Lung (tissue), 16 donors: Measurements from ENCODE around the gene H1-8. TPM values are rescaled to one million over a fixed set of nuclear protein-coding genes. Genes with fewer than 3 reads are reported as not detected.
A peak's percentile ranks its signal among the peaks of the same experiment; 100 is the strongest.
"Not testable (repeated sequence)": the region's sequence is repeated elsewhere in the genome, so short reads cannot be mapped to it uniquely, and the experiment has no call there.

Experiments
- ATAC-seq: fragments of 200-7000 bp; cut with Tn5 transposase; one replicate; pipeline ENCODE4 v1.9.1; 2020; ENCODE audit warnings: moderate number of reproducible peaks; ENCODE audit not compliant: insufficient read depth, low FRiP score
- DNase-seq, 3 donors: peaks; one replicate each; pipeline ENCODE4 v3.0.0-alpha.2; 2013 to 2017
- H3K27ac ChIP-seq, 2 donors: one replicate each; pipeline ENCODE4 v1.5.1; 2013; ENCODE audit warnings: mild to moderate bottlenecking in 2 of 2, moderate library complexity in 2 of 2, control low read depth in 1 of 2, inconsistent platforms in 1 of 2, low read depth in 1 of 2, low read length in 1 of 2
- H3K27me3 ChIP-seq, 3 donors: one replicate each; pipeline ENCODE4 v1.5.1; 2013; ENCODE audit warnings: low read length in 2 of 3; ENCODE audit not compliant: control insufficient read depth in 3 of 3, insufficient read depth in 3 of 3
- H3K36me3 ChIP-seq, 4 donors: one replicate each; pipeline ENCODE4 v1.5.1; 2013; ENCODE audit warnings: low read length in 4 of 4, mild to moderate bottlenecking in 1 of 4, moderate library complexity in 1 of 4; ENCODE audit not compliant: control insufficient read depth in 4 of 4, insufficient read depth in 4 of 4
- H3K4me1 ChIP-seq, 5 donors: one replicate each; pipeline ENCODE4 v1.5.1; 2013; ENCODE audit warnings: low read length in 5 of 5, mild to moderate bottlenecking in 2 of 5, moderate library complexity in 1 of 5; ENCODE audit not compliant: control insufficient read depth in 5 of 5, insufficient read depth in 5 of 5
- H3K4me3 ChIP-seq: one replicate; pipeline ENCODE4 v1.5.1; 2013; ENCODE audit warnings: mild to moderate bottlenecking, control low read depth, moderate library complexity
- H3K9ac ChIP-seq, 2 donors: one replicate each; pipeline ENCODE4 v1.5.1; 2013; ENCODE audit warnings: low read length in 2 of 2, control low read depth in 1 of 2; ENCODE audit not compliant: insufficient read depth in 1 of 2
- H3K9me3 ChIP-seq, 4 donors: one replicate each; pipeline ENCODE4 v1.5.1; 2013; ENCODE audit warnings: low read length in 3 of 4, mild to moderate bottlenecking in 1 of 4, moderate library complexity in 1 of 4; ENCODE audit not compliant: control insufficient read depth in 4 of 4, insufficient read depth in 3 of 4
- WGBS, 2 donors: extraction: QIAGEN DNeasy Blood & Tissue Kit; methylation state at CpG; one replicate each; pipeline ENCODE4 v1.1.7; 2013; 5-methylcytosine and 5-hydroxymethylcytosine counted together
- long read RNA-seq, 5 donors: transcript quantifications; one replicate each; lab custom pipeline, GENCODE V29; 2026
- polyA plus RNA-seq, 2 donors: library from polyadenylated mRNA; stranded (reverse); fragments of 200-250 nt; gene quantifications; one replicate each; pipeline ENCODE4 v1.2.1, GENCODE V29; 2013
- total RNA-seq, 2 donors: library from RNA; depleted of rRNA in 1 of 2; stranded (reverse); fragments of >200 nt in 1 of 2; gene quantifications; one replicate each; pipeline ENCODE4 v1.2.1, GENCODE V29; 2014 to 2021
- TF ChIP-seq, protein P1 (sequence below): IDR thresholded peaks from 2 replicates; pipeline ENCODE4 v1.5.1; 2012; ENCODE audit warnings: mild to moderate bottlenecking; ENCODE audit errors: control extremely low read depth, extremely low read depth
- donor health status: control.
- donor health status: control.
- donor health status: Bipolar disorder and iron deficiency.
- donor health status: healthy.
- donor health status: DM: yes; HTN: yes; CAD: no.

H1-8 gene, protein sequence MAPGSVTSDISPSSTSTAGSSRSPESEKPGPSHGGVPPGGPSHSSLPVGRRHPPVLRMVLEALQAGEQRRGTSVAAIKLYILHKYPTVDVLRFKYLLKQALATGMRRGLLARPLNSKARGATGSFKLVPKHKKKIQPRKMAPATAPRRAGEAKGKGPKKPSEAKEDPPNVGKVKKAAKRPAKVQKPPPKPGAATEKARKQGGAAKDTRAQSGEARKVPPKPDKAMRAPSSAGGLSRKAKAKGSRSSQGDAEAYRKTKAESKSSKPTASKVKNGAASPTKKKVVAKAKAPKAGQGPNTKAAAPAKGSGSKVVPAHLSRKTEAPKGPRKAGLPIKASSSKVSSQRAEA
- total RNA-seq (not detected), polyA plus RNA-seq (not detected)
- long read RNA-seq, donor 1: 0 reads
- long read RNA-seq, donor 2: 0 reads
- long read RNA-seq, donor 3: 0 reads
- long read RNA-seq, donor 4: 0 reads
- long read RNA-seq, donor 5: 0 reads

DNA sequence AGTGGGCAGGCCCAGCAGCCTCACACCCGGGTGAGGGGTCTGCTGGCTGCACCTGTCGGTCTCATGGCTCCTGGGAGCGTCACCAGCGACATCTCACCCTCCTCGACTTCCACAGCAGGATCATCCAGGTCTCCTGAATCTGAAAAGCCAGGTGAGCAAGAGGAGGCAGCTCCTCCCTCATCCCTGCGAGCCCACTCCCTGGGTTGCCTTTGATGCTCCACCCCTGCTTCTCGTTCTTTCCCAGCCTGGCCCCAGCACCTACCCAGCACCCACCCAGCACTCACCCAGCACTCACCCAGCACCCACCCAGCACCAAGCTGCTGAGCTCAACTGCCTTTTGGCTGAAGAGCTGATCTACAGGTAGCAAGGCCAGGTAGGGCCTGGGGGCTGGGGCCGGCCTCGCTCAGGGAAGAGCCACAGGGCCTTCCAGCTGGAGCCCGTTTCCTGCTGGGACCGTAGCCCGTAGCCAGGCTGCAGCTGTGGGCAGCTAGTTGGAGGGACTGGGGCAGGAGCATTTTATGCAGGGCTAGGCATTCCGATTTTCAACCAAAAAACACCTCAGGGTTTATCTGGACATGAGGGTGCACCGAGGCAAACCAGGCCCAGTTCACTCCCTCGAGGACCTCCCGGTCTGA is at the start of gene H1-8:
H1-8 (plus strand) TSS at position 20 of the 635 bp plus-strand sequence; CDS start at position 64, 44 bp downstream.
- Histone ChIP-seq H3K27me3 (no peaks in the 10 kb centered on the region), H3K36me3 (no peaks in the 10 kb centered on the region), H3K4me3 (no peak within 1 kb of the TSS), H3K27ac (no peak within 1 kb of the TSS), H3K9ac (no peak within 1 kb of the TSS), H3K9me3 (no peaks in the 10 kb centered on the region), H3K4me1 (no peaks in the 10 kb centered on the region)
- DNase-seq (no peak), ATAC-seq (no peak)
- TF ChIP-seq, protein P1, sequence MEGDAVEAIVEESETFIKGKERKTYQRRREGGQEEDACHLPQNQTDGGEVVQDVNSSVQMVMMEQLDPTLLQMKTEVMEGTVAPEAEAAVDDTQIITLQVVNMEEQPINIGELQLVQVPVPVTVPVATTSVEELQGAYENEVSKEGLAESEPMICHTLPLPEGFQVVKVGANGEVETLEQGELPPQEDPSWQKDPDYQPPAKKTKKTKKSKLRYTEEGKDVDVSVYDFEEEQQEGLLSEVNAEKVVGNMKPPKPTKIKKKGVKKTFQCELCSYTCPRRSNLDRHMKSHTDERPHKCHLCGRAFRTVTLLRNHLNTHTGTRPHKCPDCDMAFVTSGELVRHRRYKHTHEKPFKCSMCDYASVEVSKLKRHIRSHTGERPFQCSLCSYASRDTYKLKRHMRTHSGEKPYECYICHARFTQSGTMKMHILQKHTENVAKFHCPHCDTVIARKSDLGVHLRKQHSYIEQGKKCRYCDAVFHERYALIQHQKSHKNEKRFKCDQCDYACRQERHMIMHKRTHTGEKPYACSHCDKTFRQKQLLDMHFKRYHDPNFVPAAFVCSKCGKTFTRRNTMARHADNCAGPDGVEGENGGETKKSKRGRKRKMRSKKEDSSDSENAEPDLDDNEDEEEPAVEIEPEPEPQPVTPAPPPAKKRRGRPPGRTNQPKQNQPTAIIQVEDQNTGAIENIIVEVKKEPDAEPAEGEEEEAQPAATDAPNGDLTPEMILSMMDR: no peak
- WGBS, 2 donors: 89 to 93% methylated on average over 15 to 16 of the region's 16 CpGs

GRCh38 chr3:129493206-129493605 is 49.8 kb upstream of the H1-8 start:
- WGBS, 2 donors: 81 to 85% methylated on average over 4 of the region's 4 CpGs
- Histone ChIP-seq H3K9ac (no peak overlapping the region), H3K9me3 (no peaks in the 10 kb centered on the region), H3K27me3 (peaks cover 0 to 4% (median 0%) of the 10 kb centered on the region in 3 donors), H3K4me3 (no peak overlapping the region), H3K4me1 (peaks cover 0 to 16% (median 11%) of the 10 kb centered on the region in 5 donors), H3K27ac (peak overlapping the region in 1 of 2 donors; percentile 62), H3K36me3 (peaks cover 0 to 39% (median 4%) of the 10 kb centered on the region in 4 donors)
- DNase-seq: no peak
- ATAC-seq: no peak
- TF ChIP-seq, protein P1: no peak

GRCh38 chr3:129494499-129494898 is 48.5 kb upstream of the H1-8 start:
- peaks cover 0 to 35% (median 4%) of the 10 kb centered on the region in 4 donors for H3K36me3 ChIP-seq
- H3K4me1 ChIP-seq: peaks cover 2 to 18% (median 11%) of the 10 kb centered on the region in 5 donors

GRCh38 chr3:129495006-129495639 is 47.9 kb upstream of the H1-8 start:
- H3K4me1 ChIP-seq: peaks cover 2 to 18% (median 11%) of the 10 kb centered on the region in 5 donors
- H3K9me3 ChIP-seq, DNase-seq, H3K27me3 ChIP-seq, H3K4me3 ChIP-seq, H3K9ac ChIP-seq: not testable (repeated sequence)
- peak; percentile 13 for ATAC-seq
- 67 to 79% methylated on average over 10 of the region's 10 CpGs for WGBS, 2 donors
- H3K27ac ChIP-seq: peak overlapping the region; percentile 69 to 85
- H3K36me3 ChIP-seq: peaks cover 0 to 39% (median 4%) of the 10 kb centered on the region in 4 donors

More at GRCh38 chr3:129494499-129494898, 48.5 kb upstream of the H1-8 start:
- ATAC-seq, DNase-seq, H3K4me3 ChIP-seq, H3K27me3 ChIP-seq, H3K9me3 ChIP-seq, H3K9ac ChIP-seq: not testable (repeated sequence)
- WGBS, 2 donors: 53 to 74% methylated on average over 5 of the region's 5 CpGs
- peak overlapping the region; percentile 66 to 69 for H3K27ac ChIP-seq

- WGBS, 2 donors: 62 to 83% methylated on average over 2 of the region's 2 CpGs
- Histone ChIP-seq H3K27ac (peak overlapping the region in 1 of 2 donors; percentile 82), H3K4me1 (peaks cover 2 to 24% (median 11%) of the 10 kb centered on the region in 5 donors)
Observed at GRCh38 chr3:129497876-129498275, 45.1 kb upstream of the H1-8 start.

More at GRCh38 chr3:129497876-129498275, 45.1 kb upstream of the H1-8 start:
- ATAC-seq, H3K9ac ChIP-seq, H3K4me3 ChIP-seq, H3K9me3 ChIP-seq, H3K27me3 ChIP-seq: not testable (repeated sequence)
- H3K36me3 ChIP-seq: peaks cover 0 to 29% (median 12%) of the 10 kb centered on the region in 4 donors
- DNase-seq: peak in 2 of 3 donors; percentile 42 to 52
